RWPE1 (cell line): Measurements from ENCODE around the gene MLLT6.

ENCODE experiments used
- CTCF ChIA-PET: fragments of 350-600 bp; sonication (Branson Sonifier 250); formaldehyde crosslinking; extraction: SDS; loops from one replicate; lab custom pipeline; 2021; lab: Yijun Ruan, JAX
- POLR2A ChIA-PET: fragments of 400-600 bp; formaldehyde crosslinking; extraction: SDS; loops from one replicate; lab custom pipeline; 2020; ENCODE audit warnings: antibody characterized with exemption; ENCODE audit not compliant: low non-redundant PET; lab: Yijun Ruan, JAX
- DNase-seq: peaks from one replicate; pipeline ENCODE4 v3.0.0; 2012; ENCODE audit warnings: low spot score
- H3K27ac ChIP-seq: fragments of 450-650 bp; 2 replicates; pipeline ENCODE4 v1.5.1; 2017
- TF ChIP-seq, protein P1 (sequence below): fragments of 450-650 bp; conservative IDR thresholded peaks from 2 replicates; pipeline ENCODE4 v1.5.1; 2017; ENCODE audit warnings: low read depth, mild to moderate bottlenecking

MLLT6 gene

DNA sequence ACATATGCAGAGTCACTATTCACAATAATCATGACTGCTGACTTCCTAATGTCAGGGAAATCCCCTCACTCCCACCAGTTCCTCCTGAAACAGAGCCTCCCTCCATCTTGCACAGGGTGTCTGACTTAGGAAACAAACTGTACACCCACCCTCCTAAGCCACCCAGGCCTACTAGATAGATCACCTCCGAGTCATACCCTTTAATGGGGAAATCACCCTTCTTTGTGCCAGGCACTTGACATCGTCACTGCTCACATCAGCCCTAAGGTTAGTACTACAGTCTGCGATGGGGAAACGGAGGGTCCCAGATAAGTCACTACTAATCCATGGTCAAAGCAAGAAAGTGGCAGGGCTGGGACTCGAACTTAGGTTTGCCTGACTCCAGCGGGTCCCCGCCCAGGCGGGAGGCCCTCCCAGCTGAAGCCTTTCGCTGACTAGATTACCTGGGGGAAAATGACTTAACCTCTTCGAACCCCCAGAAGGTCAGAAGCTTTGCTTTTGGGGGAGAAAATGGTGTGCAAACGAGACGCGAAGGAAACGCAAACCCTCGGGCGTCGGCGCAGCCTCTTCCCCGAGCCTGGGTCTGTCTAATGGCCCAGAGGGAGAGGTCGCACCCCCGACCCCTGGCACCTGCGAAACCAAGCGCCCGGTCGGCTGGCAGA is 3.4 kb upstream of the MLLT6 start:
- TF ChIP-seq, protein P1, sequence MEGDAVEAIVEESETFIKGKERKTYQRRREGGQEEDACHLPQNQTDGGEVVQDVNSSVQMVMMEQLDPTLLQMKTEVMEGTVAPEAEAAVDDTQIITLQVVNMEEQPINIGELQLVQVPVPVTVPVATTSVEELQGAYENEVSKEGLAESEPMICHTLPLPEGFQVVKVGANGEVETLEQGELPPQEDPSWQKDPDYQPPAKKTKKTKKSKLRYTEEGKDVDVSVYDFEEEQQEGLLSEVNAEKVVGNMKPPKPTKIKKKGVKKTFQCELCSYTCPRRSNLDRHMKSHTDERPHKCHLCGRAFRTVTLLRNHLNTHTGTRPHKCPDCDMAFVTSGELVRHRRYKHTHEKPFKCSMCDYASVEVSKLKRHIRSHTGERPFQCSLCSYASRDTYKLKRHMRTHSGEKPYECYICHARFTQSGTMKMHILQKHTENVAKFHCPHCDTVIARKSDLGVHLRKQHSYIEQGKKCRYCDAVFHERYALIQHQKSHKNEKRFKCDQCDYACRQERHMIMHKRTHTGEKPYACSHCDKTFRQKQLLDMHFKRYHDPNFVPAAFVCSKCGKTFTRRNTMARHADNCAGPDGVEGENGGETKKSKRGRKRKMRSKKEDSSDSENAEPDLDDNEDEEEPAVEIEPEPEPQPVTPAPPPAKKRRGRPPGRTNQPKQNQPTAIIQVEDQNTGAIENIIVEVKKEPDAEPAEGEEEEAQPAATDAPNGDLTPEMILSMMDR = no peak
- DNase-seq = no peak
- H3K27ac ChIP-seq = peak overlapping the region; percentile 93
- ChIA-PET CTCF (interaction anchor here (0.6 to 0.9 kb wide), 4 partner anchors 29 to 456 kb away, joined by 3 to 5 read pairs (median 4); partner anchors contain the start of gene CISD3), POLR2A (interaction anchor here (0.5 kb wide), 2 partner anchors 53 to 59 kb away, joined by 3 to 4 read pairs; no protein-coding TSS in a partner anchor)

DNA sequence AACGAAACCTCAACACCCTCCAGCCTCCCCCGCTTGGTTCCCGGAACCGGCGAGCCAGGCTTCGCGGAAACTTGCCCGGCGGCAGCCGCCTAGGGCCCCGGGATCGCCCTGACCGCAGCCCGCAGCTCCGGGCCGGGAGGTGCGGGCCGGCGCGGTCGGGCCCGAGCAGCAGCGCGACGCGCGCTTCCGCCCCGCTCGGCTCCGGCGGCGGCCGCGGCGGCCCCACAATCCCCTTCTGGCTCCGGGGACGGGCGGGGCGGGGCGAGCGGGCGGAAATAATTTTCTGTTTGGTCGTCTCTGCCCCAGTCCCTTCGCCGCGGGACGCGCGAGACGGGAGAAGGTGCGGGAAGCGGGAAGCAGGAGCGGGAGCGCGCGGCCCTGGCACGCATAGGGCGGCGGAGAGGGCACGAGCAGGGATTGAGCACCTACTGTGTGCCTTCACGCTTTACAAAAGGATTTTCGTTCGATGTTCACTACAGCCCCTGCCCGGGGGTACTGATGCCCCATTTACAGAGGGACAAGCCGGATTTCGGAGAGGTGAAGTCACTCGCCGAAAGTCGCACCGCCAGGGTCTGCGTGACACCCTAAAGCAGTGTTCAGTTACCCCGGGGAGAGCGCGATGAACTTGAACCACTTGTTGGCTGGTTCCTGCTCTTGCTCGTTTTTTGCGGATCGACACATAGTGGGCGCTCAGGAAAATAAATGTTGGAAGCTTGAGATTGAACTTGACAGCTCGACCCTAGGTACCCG is 2.7 kb upstream of the MLLT6 start:
- ChIA-PET POLR2A (interaction anchor here (0.5 kb wide), 2 partner anchors 52 to 59 kb away, joined by 3 to 4 read pairs; no protein-coding TSS in a partner anchor), CTCF (interaction anchor here (0.6 to 0.8 kb wide), 4 partner anchors 29 to 456 kb away, joined by 3 to 4 read pairs (median 3); no protein-coding TSS in a partner anchor)
- DNase-seq = peak; percentile 83

GRCh38 chr17:38702916-38703741 is 1.9 kb upstream of the MLLT6 start:
- no peak for DNase-seq

More for the DNA sequence above, 2.7 kb upstream of the MLLT6 start:
- TF ChIP-seq, protein P1 = no peak
- H3K27ac ChIP-seq = peak overlapping the region; percentile 93

DNA sequence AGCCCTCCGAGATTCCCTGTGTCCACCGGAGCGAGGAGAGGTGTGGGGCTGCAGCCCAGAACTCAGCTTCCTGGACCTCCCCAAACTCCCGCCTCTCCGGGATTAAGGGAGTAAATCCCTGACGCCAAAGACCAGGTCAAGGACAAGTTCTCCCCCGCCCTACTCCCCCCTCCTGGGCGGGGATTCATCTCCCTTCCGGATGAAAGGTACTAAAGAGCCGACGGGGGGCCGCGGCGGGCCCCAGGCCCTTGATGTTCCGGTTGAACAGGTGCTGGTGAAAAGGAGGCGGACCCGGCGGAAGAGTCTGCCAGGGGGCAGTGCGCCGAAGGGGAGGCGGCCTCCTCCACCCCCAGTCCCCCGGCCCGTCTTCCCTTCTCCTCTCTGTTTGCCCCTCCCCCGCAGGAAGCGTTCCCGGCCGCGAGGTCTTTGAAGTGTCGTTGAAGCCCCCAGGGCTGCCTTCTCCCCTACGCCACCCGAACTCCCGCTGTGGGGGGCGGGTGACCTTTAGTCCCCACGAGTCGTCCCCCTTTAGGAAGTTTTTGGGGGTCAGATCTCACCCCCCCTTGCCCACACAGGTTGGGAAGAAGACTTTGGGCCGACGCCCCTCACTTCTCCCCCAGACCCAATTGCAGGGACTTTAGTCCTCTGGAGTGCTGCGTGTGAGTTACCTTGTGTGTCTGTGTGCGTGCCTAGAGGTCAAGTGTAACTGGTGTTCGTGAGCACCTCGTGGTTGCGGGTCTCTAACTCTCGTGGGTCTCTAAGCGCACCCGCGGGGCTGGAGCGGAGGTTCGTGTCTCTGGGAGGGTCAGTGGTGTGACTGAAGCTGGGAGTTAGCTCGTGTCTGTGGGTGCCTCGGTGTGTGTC is 1.1 kb upstream of the MLLT6 start:
- peak; percentile 81 for DNase-seq
- CTCF ChIA-PET = interaction anchor here (0.6 to 2.1 kb wide), 5 partner anchors 11 to 927 kb away, joined by 3 to 10 read pairs (median 3); partner anchors contain the start of gene EPOP
- POLR2A ChIA-PET = interaction anchor here (0.6 to 0.8 kb wide), 2 partner anchors 20 to 27 kb away, joined by 3 to 4 read pairs; no protein-coding TSS in a partner anchor

More at GRCh38 chr17:38702916-38703741, 1.9 kb upstream of the MLLT6 start:
- ChIA-PET CTCF (interaction anchor here (0.7 kb wide), 1 partner anchor 28 kb away, joined by 3 read pairs; no protein-coding TSS in a partner anchor), POLR2A (interaction anchor here (0.6 to 0.8 kb wide), 2 partner anchors 19 to 27 kb away, joined by 3 to 4 read pairs; no protein-coding TSS in a partner anchor)
- TF ChIP-seq, protein P1 = no peak
- peak overlapping the region; percentile 93 for H3K27ac ChIP-seq

GRCh38 chr17:38705523-38705802 is 390 bp downstream of the MLLT6 start:
- ChIA-PET CTCF (interaction anchor here (0.6 to 2.1 kb wide), 2 partner anchors 29 to 273 kb away, joined by 3 to 10 read pairs; no protein-coding TSS in a partner anchor), POLR2A (no interaction called here)
- peak overlapping the region; percentile 93 for H3K27ac ChIP-seq

More for the DNA sequence above, 1.1 kb upstream of the MLLT6 start:
- TF ChIP-seq, protein P1 = no peak
- peak overlapping the region; percentile 93 for H3K27ac ChIP-seq

More at GRCh38 chr17:38705523-38705802, 390 bp downstream of the MLLT6 start:
- DNase-seq = no peak
- TF ChIP-seq, protein P1 = no peak
